PFSK-1 (cell line): ENCODE data around the gene HIVEP2.

Experiments used
- POLR2AphosphoS5 ChIP-seq: IDR thresholded peaks from 2 replicates; pipeline ENCODE4 v1.6.1; 2012; ENCODE audit warnings: low read depth, mild to moderate bottlenecking, control low read depth, low read length, moderate library complexity
- SIN3A ChIP-seq: IDR thresholded peaks from 2 replicates; pipeline ENCODE4 v1.6.1; 2012; ENCODE audit warnings: mild to moderate bottlenecking, low read length, moderate library complexity, borderline replicate concordance; ENCODE audit not compliant: insufficient read depth
- TAF1 ChIP-seq: IDR thresholded peaks from 2 replicates; pipeline ENCODE4 v1.6.1; 2012; ENCODE audit warnings: low read length, control low read depth, borderline replicate concordance; ENCODE audit not compliant: insufficient read depth
- TF ChIP-seq, protein P1 (sequence below), 2 experiments: IDR thresholded peaks; 2 replicates each; pipeline versions ENCODE4 v1.6.1 to v1.8.0; 2011 to 2012; ENCODE audit warnings: low read depth in 2 of 2, low read length in 2 of 2, control low read depth in 1 of 2, inconsistent platforms in 1 of 2, mild to moderate bottlenecking in 1 of 2, moderate library complexity in 1 of 2; ENCODE audit not compliant: insufficient read depth in 1 of 2

DNA sequence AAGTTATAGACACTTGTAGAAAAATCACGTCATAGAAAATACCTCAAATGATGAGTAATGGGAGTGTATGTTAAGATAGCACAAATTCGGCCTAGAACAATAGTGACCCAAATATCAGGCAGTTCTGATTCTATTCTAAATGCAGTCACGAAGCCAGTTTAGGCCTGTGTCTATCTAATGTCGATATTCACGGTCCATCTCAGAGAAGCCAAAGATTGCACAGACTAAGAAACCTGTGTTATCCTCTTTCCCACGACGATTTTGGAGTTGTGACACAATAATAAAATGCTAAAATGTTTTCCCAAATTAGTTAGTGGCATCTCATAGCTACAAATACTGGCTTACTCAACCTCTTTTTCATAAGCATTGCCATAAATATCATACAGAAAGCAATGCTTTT, 4.0 kb downstream of the HIVEP2 start:
- TF ChIP-seq POLR2AphosphoS5 (no peak), TAF1 (no peak), SIN3A (no peak)
- TF ChIP-seq, protein P1, sequence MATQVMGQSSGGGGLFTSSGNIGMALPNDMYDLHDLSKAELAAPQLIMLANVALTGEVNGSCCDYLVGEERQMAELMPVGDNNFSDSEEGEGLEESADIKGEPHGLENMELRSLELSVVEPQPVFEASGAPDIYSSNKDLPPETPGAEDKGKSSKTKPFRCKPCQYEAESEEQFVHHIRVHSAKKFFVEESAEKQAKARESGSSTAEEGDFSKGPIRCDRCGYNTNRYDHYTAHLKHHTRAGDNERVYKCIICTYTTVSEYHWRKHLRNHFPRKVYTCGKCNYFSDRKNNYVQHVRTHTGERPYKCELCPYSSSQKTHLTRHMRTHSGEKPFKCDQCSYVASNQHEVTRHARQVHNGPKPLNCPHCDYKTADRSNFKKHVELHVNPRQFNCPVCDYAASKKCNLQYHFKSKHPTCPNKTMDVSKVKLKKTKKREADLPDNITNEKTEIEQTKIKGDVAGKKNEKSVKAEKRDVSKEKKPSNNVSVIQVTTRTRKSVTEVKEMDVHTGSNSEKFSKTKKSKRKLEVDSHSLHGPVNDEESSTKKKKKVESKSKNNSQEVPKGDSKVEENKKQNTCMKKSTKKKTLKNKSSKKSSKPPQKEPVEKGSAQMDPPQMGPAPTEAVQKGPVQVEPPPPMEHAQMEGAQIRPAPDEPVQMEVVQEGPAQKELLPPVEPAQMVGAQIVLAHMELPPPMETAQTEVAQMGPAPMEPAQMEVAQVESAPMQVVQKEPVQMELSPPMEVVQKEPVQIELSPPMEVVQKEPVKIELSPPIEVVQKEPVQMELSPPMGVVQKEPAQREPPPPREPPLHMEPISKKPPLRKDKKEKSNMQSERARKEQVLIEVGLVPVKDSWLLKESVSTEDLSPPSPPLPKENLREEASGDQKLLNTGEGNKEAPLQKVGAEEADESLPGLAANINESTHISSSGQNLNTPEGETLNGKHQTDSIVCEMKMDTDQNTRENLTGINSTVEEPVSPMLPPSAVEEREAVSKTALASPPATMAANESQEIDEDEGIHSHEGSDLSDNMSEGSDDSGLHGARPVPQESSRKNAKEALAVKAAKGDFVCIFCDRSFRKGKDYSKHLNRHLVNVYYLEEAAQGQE (IDR thresholded peaks at IDR 0.05; ENCODE audit: insufficient read depth in 1 of 2, low read depth in 2 of 2, low read length in 2 of 2), result no peak
